Hepatocyte (in vitro differentiated cells): ENCODE results near the gene MRPL21. TPM values are rescaled to one million over a fixed set of nuclear protein-coding genes. Genes with fewer than 3 reads are reported as not detected.

Experiments
- DNase-seq: peaks from one replicate; pipeline ENCODE4 v3.0.0-alpha.2; 2016; ENCODE audit warnings: low spot score
- H2AFZ ChIP-seq: fragments of 200-600 bp; sonication (generic); 2 replicates; pipeline ENCODE4 v1.6.0; 2016; ENCODE audit warnings: antibody characterized with exemption, mild to moderate bottlenecking
- H3K27ac ChIP-seq: fragments of 200-600 bp; sonication (generic); 2 replicates; pipeline ENCODE4 v1.5.1; 2016; ENCODE audit warnings: mild to moderate bottlenecking
- H3K27me3 ChIP-seq: fragments of 200-600 bp; sonication (generic); 2 replicates; pipeline ENCODE4 v1.6.1; 2016
- H3K36me3 ChIP-seq: fragments of 200-600 bp; sonication (generic); replicated peaks from 2 replicates; pipeline ENCODE4 v1.5.1; 2016; ENCODE audit warnings: low read depth; ENCODE audit not compliant: insufficient read depth
- H3K4me1 ChIP-seq: fragments of 200-600 bp; sonication (generic); 2 replicates; pipeline ENCODE4 v1.5.1; 2016; ENCODE audit warnings: mild to moderate bottlenecking, moderate library complexity; ENCODE audit not compliant: insufficient read depth
- H3K4me2 ChIP-seq: fragments of 200-600 bp; sonication (generic); 2 replicates; pipeline ENCODE4 v1.6.0; 2016
- H3K4me3 ChIP-seq: fragments of 200-600 bp; sonication (generic); 2 replicates; pipeline ENCODE4 v1.5.1; 2016; ENCODE audit warnings: mild to moderate bottlenecking
- H3K79me2 ChIP-seq: fragments of 200-600 bp; sonication (generic); 2 replicates; pipeline ENCODE4 v1.6.0; 2017; ENCODE audit warnings: mild to moderate bottlenecking
- H3K9me2 ChIP-seq: fragments of 200-600 bp; sonication (generic); replicated peaks from 2 replicates; pipeline ENCODE4 v1.6.0; 2017; ENCODE audit warnings: mild to moderate bottlenecking; ENCODE audit not compliant: insufficient read depth
- H3K9me3 ChIP-seq: fragments of 200-600 bp; sonication (generic); 2 replicates; pipeline ENCODE4 v1.5.1; 2016; ENCODE audit warnings: low read depth, mild to moderate bottlenecking
- H4K20me1 ChIP-seq: fragments of 200-600 bp; sonication (generic); 2 replicates; pipeline ENCODE4 v1.6.0; 2016; ENCODE audit warnings: mild to moderate bottlenecking; ENCODE audit not compliant: insufficient read depth, poor library complexity, severe bottlenecking
- CTCF ChIP-seq: fragments of 200-600 bp; sonication (generic); IDR thresholded peaks from 2 replicates; pipeline ENCODE4 v1.5.1; 2016; ENCODE audit warnings: antibody characterized with exemption, mild to moderate bottlenecking; ENCODE audit not compliant: poor library complexity
- EZH2 ChIP-seq: fragments of 200-600 bp; sonication (generic); IDR thresholded peaks from 2 replicates; pipeline ENCODE4 v1.6.1; 2016; ENCODE audit warnings: antibody characterized with exemption, mild to moderate bottlenecking, borderline replicate concordance
- EZH2phosphoT487 ChIP-seq: fragments of 200-600 bp; sonication (generic); IDR thresholded peaks from one replicate; pipeline ENCODE4 v1.6.1; 2018; ENCODE audit warnings: antibody characterized with exemption, mild to moderate bottlenecking, low read depth, moderate library complexity; ENCODE audit not compliant: unreplicated experiment, severe bottlenecking
- WGBS: methylation state at CpG from one replicate; pipeline ENCODE4 v1.1.6; 2016; ENCODE audit warnings: low lambda C conversion rate; ENCODE audit errors: missing lambda C conversion rate; 5-methylcytosine and 5-hydroxymethylcytosine counted together
- polyA plus RNA-seq: library from polyadenylated mRNA; unstranded; fragments of >200 nt; fragmentation: Nextera tagmentation; extraction: Ambion mirVana; gene quantifications from 2 replicates; pipeline ENCODE4 v1.2.1, GENCODE V29; 2016
- total RNA-seq: library from RNA; depleted of rRNA; stranded (reverse); fragments of >200 nt; gene quantifications from 2 replicates; pipeline ENCODE4 v1.2.3, GENCODE V29; 2014

Gene MRPL21
- total and polyA plus RNA-seq, 2 experiments from 2014 or later, result 34.9 to 86.2 TPM

DNA sequence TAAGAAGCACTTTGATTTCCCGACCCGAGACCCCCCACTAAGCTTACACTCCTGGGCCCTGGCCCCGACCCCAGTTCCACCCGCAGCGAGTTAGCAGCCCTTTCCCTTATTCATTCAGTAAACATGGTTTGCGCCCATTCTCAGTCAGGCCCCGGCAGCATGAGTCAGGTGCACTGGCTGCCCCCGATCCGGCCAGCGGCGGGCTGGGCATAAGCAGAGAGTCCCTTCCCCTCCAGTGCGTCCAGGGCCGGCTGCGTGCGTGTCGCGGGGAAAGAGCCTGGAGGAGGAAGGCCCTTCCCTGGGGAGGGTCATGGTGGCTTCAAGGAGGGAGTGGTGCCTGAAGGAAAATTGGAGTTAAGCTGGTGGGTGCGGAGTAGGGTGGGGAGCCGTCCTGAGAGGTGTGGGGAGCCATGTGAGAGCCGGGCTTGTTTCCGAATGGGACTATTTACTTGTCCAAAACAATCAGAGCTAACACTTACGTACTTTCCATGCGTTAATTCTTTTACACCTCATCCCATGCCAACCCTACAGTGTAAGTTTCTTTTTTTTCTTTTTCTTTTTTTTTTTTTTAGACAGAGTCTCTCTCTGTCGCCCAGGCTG is 716 bp upstream of the MRPL21 start:
- Histone ChIP-seq H3K4me3 (peak overlapping the region; percentile 99), H3K9me2 (no peaks in the 10 kb centered on the region), H3K36me3 (no peaks in the 10 kb centered on the region), H3K27me3 (no peaks in the 10 kb centered on the region), H3K27ac (peak overlapping the region; percentile 91), H4K20me1 (peaks cover 9% of the 10 kb centered on the region), H3K4me2 (peak overlapping the region; percentile 95), H2AFZ (peak overlapping the region; percentile 99), H3K9me3 (no peaks in the 10 kb centered on the region), H3K4me1 (no peaks in the 10 kb centered on the region), H3K79me2 (peaks cover 57% of the 10 kb centered on the region)
- TF ChIP-seq EZH2, result no peak
- TF ChIP-seq CTCF, result no peak
- TF ChIP-seq EZH2phosphoT487, result no peak
- DNase-seq, result peak; percentile 46
- WGBS, result 1% methylated on average over 23 of the region's 24 CpGs

DNA sequence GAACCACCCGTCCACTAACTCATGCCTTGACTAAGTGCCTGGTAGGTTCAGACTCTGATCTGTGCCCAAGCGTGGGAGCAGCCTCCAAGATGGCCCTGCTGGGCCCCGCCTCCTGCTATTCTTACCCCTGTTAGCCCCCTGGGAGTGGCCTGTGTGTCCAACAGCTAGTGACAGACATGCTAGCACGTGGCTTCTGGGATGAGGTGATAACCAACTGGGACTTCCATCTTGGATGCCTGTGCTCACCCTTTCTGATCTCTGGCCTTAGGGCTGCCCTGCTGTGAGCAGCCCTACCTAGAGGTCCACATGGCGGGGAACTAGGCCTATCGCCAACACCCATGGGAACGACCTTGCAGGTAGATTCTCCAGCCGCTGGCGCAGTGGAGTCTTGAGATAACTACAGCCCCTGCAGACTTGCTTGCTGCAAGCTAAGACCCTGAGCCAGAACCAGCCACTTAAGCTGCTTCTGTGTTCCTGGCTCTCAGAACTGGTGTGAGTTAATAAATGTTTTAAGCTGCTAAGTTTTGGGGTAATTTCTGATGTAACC is 2.7 kb downstream of the MRPL21 start:
- WGBS, result 94% methylated on average over 9 of the region's 9 CpGs
- Histone ChIP-seq H4K20me1 (peaks cover 6% of the 10 kb centered on the region), H3K4me3 (no peak overlapping the region), H3K36me3 (no peaks in the 10 kb centered on the region), H3K79me2 (peaks cover 46% of the 10 kb centered on the region), H3K4me2 (no peak overlapping the region), H3K4me1 (no peaks in the 10 kb centered on the region), H3K27ac (no peak overlapping the region), H3K9me3 (no peaks in the 10 kb centered on the region), H2AFZ (no peak overlapping the region), H3K9me2 (no peaks in the 10 kb centered on the region), H3K27me3 (no peaks in the 10 kb centered on the region)
- no peak for DNase-seq
- TF ChIP-seq EZH2phosphoT487 (no peak), EZH2 (no peak), CTCF (no peak)

DNA sequence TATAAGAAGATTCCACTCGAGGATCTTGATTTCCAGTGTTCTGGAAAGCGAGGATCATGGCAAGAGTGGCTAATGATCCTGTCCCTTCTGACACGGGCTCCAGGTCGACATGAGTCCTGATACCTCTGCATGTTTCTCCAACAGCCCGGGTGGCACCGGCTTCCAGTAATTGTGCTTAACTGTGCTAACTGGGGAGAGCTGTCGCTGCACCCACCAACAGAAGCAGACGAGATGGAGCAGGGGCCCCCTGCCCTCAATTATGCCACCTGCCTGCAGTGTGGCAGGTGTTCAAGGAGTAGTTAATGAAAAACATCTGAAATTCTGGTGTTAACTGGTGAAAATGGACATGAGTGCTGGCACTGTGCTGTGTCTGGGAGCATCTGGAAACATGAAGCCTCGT is 6.2 kb downstream of the MRPL21 start:
- no peak for TF ChIP-seq EZH2
- TF ChIP-seq EZH2phosphoT487, result no peak
- no peak for TF ChIP-seq CTCF
- no peak overlapping the region for H3K27ac ChIP-seq
- H2AFZ ChIP-seq, result no peak overlapping the region
- DNase-seq, result no peak
- H3K4me1 ChIP-seq, result no peaks in the 10 kb centered on the region
- H4K20me1 ChIP-seq, result peaks cover 1% of the 10 kb centered on the region
- no peaks in the 10 kb centered on the region for H3K9me2 ChIP-seq
- H3K4me2 ChIP-seq, result no peak overlapping the region
- WGBS, result 95% methylated on average over 9 of the region's 9 CpGs
- no peak overlapping the region for H3K4me3 ChIP-seq
- no peaks in the 10 kb centered on the region for H3K9me3 ChIP-seq
- H3K27me3 ChIP-seq, result no peaks in the 10 kb centered on the region
- peaks cover 13% of the 10 kb centered on the region for H3K79me2 ChIP-seq
- no peaks in the 10 kb centered on the region for H3K36me3 ChIP-seq
